GM15510 (cell line): ENCODE results near the gene RAB30.

Experiments used
- POLR2A ChIP-seq: IDR thresholded peaks from 3 replicates; pipeline ENCODE4 v1.6.1; 2011; ENCODE audit warnings: borderline replicate concordance; ENCODE audit not compliant: insufficient read length; ENCODE audit errors: extremely low read depth

RAB30 gene

GRCh38 chr11:83057721-83058120 lies 14.0 kb downstream of the RAB30 start:
- no peak for TF ChIP-seq POLR2A

GRCh38 chr11:83056611-83057010 lies 15.1 kb downstream of the RAB30 start:
- TF ChIP-seq POLR2A = no peak

DNA sequence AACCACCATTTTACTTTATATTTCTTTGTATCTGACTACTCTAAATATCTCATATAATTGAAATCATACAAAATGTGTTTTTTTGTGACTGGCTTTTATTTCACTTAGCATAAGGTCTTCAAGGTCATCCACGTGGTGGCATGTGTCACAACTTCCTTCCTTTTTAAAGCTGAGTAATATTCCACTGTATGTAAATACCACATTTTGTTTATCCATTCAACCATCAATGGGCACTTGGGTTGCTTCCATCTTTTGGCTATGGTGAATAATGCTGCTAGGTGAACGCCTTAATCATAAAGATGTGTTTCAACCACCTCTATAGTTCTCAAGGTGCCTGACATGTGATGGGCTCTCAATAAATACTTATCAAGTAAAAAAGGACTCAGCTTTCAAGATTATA lies 15.5 kb downstream of the RAB30 start:
- TF ChIP-seq POLR2A = no peak

GRCh38 chr11:83054904-83055380 lies 16.8 kb downstream of the RAB30 start:
- TF ChIP-seq POLR2A = no peak

DNA sequence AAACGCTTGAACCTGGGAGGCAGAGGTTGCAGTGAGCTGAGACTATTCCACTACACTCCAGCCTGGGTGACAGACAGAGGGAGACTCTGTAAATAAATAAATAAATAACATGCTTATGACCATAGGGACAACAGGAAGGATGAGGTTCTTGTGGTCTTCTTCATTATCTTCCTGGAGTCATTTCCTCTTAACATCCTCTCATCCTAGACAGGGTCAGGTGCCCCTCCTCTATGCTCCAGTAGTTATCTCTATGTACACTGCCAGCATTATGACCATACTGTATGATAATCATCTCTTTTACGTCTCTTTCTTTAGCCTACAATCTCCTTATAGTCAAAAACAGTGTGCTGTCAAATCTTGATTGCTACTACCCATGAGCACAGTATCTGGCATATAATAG lies 17.7 kb downstream of the RAB30 start:
- TF ChIP-seq POLR2A = no peak

DNA sequence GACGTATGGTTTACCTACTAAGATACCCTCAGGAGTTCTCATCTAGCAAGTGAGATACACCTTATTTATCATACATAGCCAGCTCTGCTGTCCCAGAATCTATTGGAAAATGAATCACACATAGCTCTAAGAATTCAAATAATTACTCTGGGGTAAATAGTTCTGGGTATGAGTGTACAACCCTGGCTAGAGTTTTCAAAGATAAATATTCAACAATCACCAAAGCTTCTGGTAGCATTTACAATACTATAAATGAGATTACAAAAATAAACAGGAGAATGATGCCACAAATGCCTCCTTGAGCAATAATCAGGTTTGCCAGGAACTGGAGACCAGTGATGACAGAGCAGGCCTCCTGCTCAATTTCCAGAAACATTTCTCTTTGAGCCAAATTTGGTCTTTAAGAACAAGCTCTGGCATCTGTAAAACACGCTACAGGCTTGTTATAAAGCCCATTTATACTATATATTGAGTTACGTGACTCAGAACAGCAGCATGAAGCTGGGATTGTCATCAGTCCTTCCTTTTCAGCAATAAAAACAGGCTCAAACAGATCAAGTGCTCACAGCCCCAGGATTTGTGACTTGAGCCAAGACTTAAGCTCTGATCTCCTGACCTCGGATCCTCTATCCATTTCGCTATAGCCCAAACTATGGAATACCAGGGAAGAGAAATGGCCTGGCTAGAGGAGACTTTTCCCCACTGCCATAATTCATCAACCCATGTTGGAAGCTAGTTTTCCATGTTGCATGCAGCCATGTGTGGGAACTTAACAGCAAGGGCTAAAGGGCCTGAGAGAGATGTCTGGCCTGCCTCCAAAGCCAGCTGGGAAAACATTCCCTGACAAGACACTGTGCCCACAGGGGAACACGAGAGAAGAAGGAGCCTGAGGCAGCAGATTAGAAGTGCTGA lies 19.7 kb downstream of the RAB30 start:
- no peak for TF ChIP-seq POLR2A

- no peak for TF ChIP-seq POLR2A
Observed at GRCh38 chr11:83047515-83048225, 24.0 kb downstream of the RAB30 start.

GRCh38 chr11:83046621-83047172 lies 25.0 kb downstream of the RAB30 start:
- no peak for TF ChIP-seq POLR2A

DNA sequence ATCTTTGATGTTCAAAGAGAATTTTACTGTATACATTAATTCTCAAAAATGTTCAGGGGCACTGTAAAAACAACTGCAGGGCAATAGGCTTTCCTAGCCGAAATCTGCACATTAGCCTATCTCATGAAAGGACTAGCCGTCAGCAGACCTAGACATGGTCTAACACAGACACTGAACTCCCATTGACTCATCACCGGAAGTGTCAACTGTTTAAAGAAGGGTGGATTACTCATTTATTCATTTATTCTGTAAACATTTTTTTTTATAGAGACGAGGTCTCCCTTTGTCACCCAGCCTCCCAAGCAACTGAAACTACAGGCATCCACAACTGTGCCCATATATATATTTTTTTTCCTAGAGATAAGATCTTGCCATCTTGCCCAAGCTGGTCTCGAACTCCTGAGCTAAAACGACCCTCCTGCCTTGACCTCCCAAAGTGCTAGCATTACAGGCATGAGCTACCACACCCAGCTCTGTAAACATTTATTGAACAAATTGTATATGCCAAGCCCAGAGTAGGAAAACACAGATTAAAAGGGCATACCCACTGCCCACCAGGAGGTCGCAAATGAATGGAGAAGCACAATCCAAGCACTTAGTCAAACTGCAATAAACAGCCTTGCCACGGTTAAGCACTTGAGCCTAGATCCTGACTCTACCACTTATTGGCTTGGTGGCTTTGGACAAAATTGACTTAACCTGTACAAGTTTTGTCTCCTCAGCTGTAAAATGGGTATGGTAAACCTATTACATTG lies 26.6 kb downstream of the RAB30 start:
- no peak for TF ChIP-seq POLR2A

DNA sequence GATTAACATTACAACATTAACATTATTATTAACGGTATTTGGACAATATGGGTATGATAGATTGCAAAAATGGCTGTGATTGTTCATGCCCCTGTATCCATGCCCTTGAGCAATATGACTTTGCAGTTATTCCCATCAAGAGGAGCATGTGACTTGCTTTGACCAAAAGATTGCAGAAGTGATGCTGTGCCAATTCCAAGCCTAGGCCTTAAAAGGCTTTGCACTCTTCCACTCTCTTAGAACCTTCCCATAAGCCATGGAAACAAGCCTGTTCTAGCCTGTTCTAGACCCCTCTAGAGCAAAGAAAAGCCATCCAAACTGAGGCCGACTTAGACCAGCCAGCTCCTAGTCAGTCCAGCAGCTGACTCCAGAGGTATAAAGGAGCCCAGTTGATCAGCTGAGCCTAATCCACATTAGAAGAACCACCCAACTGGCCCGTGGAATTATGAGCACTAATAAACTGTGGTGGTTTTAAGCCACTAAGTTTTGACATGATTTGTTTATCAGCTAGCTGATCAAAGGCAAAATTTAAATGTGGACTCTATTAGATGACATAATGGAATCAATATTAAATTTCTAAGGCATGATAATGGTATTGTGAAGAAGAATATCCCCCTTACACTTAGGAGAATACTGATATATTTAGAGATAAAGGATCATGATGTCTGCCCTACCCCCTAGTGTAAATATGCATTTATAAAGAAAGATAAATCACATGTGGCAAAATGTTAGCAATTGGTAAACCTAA lies 28.6 kb downstream of the RAB30 start:
- TF ChIP-seq POLR2A = no peak

GRCh38 chr11:83041126-83041525 lies 30.6 kb downstream of the RAB30 start:
- TF ChIP-seq POLR2A = no peak

- no peak for TF ChIP-seq POLR2A
Observed at GRCh38 chr11:83039566-83039965, 32.1 kb downstream of the RAB30 start.

DNA sequence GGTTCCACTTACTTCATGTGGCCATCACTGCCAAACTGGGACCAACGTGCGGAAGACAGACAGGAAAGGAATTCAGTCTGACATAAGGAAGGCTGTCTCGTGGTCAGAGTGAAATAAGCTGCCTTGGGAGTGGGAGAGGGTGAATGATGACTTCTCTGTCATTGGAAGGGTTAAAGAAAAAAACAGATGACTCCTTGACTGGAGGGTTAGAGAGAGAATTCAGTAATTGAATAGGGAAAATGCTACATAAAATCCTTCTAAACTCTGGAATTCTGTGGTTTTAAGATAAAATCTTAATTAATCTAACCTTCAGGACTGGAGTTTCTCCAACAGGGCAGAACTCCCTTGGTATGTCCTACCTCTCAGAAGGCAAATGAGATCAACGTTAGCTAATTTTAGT lies 33.8 kb downstream of the RAB30 start:
- no peak for TF ChIP-seq POLR2A

- no peak for TF ChIP-seq POLR2A
Observed at GRCh38 chr11:83036701-83037100, 35.0 kb downstream of the RAB30 start.
